ENCODE measurements around the gene TUBGCP3. TPM values are rescaled to one million over a fixed set of nuclear protein-coding genes. Genes with fewer than 3 reads are reported as not detected.

The TUBGCP3 gene
- total and polyA plus RNA-seq, 2 donors = 23.4 to 34.0 TPM

- no peak overlapping the region for H3K4me3 ChIP-seq (ENCODE audit: low read depth, low read length)
- no peaks in the 10 kb centered on the region for H3K4me1 ChIP-seq (ENCODE audit: insufficient read depth)
- 84% methylated on average over 43 of the region's 43 CpGs for WGBS
- no peaks in the 10 kb centered on the region for H3K36me3 ChIP-seq (ENCODE audit: insufficient read depth)
- no peak overlapping the region for H3K27ac ChIP-seq (ENCODE audit: low read depth)
- no peak for DNase-seq (ENCODE audit: extremely low spot score)
These were observed 136.2 kb downstream of the TUBGCP3 start for GRCh38 chr13:112451512-112452379.

- Histone ChIP-seq H3K4me1 (ENCODE audit: insufficient read depth) (no peaks in the 10 kb centered on the region), H3K36me3 (ENCODE audit: insufficient read depth) (no peaks in the 10 kb centered on the region), H3K4me3 (ENCODE audit: low read depth, low read length) (no peak overlapping the region), H3K27ac (ENCODE audit: low read depth) (no peak overlapping the region)
- 37% methylated on average over 9 of the region's 9 CpGs for WGBS
- DNase-seq (ENCODE audit: extremely low spot score) = no peak
These were observed 137.1 kb downstream of the TUBGCP3 start for GRCh38 chr13:112450904-112451240.

GRCh38 chr13:112450118-112450903 is 137.6 kb downstream of the TUBGCP3 start:
- 86% methylated on average over 21 of the region's 23 CpGs for WGBS

GRCh38 chr13:112449545-112449930 is 138.4 kb downstream of the TUBGCP3 start:
- 67% methylated on average over 16 of the region's 16 CpGs for WGBS
- Histone ChIP-seq H3K4me1 (ENCODE audit: insufficient read depth) (no peaks in the 10 kb centered on the region), H3K36me3 (ENCODE audit: insufficient read depth) (no peaks in the 10 kb centered on the region), H3K4me3 (ENCODE audit: low read depth, low read length) (no peak overlapping the region), H3K27ac (ENCODE audit: low read depth) (no peak overlapping the region)
- no peak for DNase-seq (ENCODE audit: extremely low spot score)

More at GRCh38 chr13:112450118-112450903, 137.6 kb downstream of the TUBGCP3 start:
- Histone ChIP-seq H3K27ac (ENCODE audit: low read depth) (no peak overlapping the region), H3K4me3 (ENCODE audit: low read depth, low read length) (no peak overlapping the region), H3K4me1 (ENCODE audit: insufficient read depth) (no peaks in the 10 kb centered on the region), H3K36me3 (ENCODE audit: insufficient read depth) (no peaks in the 10 kb centered on the region)
- no peak for DNase-seq (ENCODE audit: extremely low spot score)

GRCh38 chr13:112448621-112449544 is 139.1 kb downstream of the TUBGCP3 start:
- DNase-seq (ENCODE audit: extremely low spot score) = no peak
- Histone ChIP-seq H3K36me3 (ENCODE audit: insufficient read depth) (no peaks in the 10 kb centered on the region), H3K27ac (ENCODE audit: low read depth) (no peak overlapping the region), H3K4me1 (ENCODE audit: insufficient read depth) (no peaks in the 10 kb centered on the region), H3K4me3 (ENCODE audit: low read depth, low read length) (no peak overlapping the region)
- 75% methylated on average over 20 of the region's 20 CpGs for WGBS

- H3K27ac ChIP-seq (ENCODE audit: low read depth) = no peak overlapping the region
- H3K4me3 ChIP-seq (ENCODE audit: low read depth, low read length) = no peak overlapping the region
- 81% methylated on average over 27 of the region's 27 CpGs for WGBS
- no peaks in the 10 kb centered on the region for H3K36me3 ChIP-seq (ENCODE audit: insufficient read depth)
- H3K4me1 ChIP-seq (ENCODE audit: insufficient read depth) = no peaks in the 10 kb centered on the region
- DNase-seq (ENCODE audit: extremely low spot score) = no peak
These were observed 140.0 kb downstream of the TUBGCP3 start for GRCh38 chr13:112447761-112448603.

- no peaks in the 10 kb centered on the region for H3K4me1 ChIP-seq (ENCODE audit: insufficient read depth)
- no peaks in the 10 kb centered on the region for H3K36me3 ChIP-seq (ENCODE audit: insufficient read depth)
- 83% methylated on average over 2 of the region's 2 CpGs for WGBS
- no peak overlapping the region for H3K4me3 ChIP-seq (ENCODE audit: low read depth, low read length)
- no peak overlapping the region for H3K27ac ChIP-seq (ENCODE audit: low read depth)
- DNase-seq (ENCODE audit: extremely low spot score) = no peak
These were observed 140.6 kb downstream of the TUBGCP3 start for GRCh38 chr13:112447306-112447705.

GRCh38 chr13:112446867-112447266 is 141.1 kb downstream of the TUBGCP3 start:
- DNase-seq (ENCODE audit: extremely low spot score) = no peak
- WGBS = 83% methylated on average over 14 of the region's 14 CpGs
- Histone ChIP-seq H3K4me1 (ENCODE audit: insufficient read depth) (no peaks in the 10 kb centered on the region), H3K4me3 (ENCODE audit: low read depth, low read length) (no peak overlapping the region), H3K27ac (ENCODE audit: low read depth) (no peak overlapping the region), H3K36me3 (ENCODE audit: insufficient read depth) (no peaks in the 10 kb centered on the region)

GRCh38 chr13:112446347-112446861 is 141.5 kb downstream of the TUBGCP3 start:
- Histone ChIP-seq H3K36me3 (ENCODE audit: insufficient read depth) (no peaks in the 10 kb centered on the region), H3K4me1 (ENCODE audit: insufficient read depth) (no peaks in the 10 kb centered on the region), H3K4me3 (ENCODE audit: low read depth, low read length) (no peak overlapping the region), H3K27ac (ENCODE audit: low read depth) (no peak overlapping the region)
- WGBS = 71% methylated on average over 12 of the region's 12 CpGs
- no peak for DNase-seq (ENCODE audit: extremely low spot score)

GRCh38 chr13:112445411-112446271 is 142.3 kb downstream of the TUBGCP3 start:
- DNase-seq (ENCODE audit: extremely low spot score) = no peak
- Histone ChIP-seq H3K4me3 (ENCODE audit: low read depth, low read length) (no peak overlapping the region), H3K36me3 (ENCODE audit: insufficient read depth) (no peaks in the 10 kb centered on the region), H3K27ac (ENCODE audit: low read depth) (no peak overlapping the region), H3K4me1 (ENCODE audit: insufficient read depth) (no peaks in the 10 kb centered on the region)
- WGBS = 68% methylated on average over 31 of the region's 31 CpGs

GRCh38 chr13:112444416-112445399 is 143.2 kb downstream of the TUBGCP3 start:
- no peaks in the 10 kb centered on the region for H3K36me3 ChIP-seq (ENCODE audit: insufficient read depth)
- H3K27ac ChIP-seq (ENCODE audit: low read depth) = no peak overlapping the region
- H3K4me3 ChIP-seq (ENCODE audit: low read depth, low read length) = no peak overlapping the region
- WGBS = 76% methylated on average over 42 of the region's 42 CpGs
- no peaks in the 10 kb centered on the region for H3K4me1 ChIP-seq (ENCODE audit: insufficient read depth)
- no peak for DNase-seq (ENCODE audit: extremely low spot score)
